HG03108 (cell line): ENCODE data around the gene CTDSPL.
"Not testable (repeated sequence)": the region's sequence is repeated elsewhere in the genome, so short reads cannot be mapped to it uniquely, and the experiment has no call there.

Source experiments
- ATAC-seq: cut with Tn5 transposase; IDR thresholded peaks from one replicate; pipeline ENCODE4 v1.9.1; 2021; ENCODE audit warnings: moderate library complexity; ENCODE audit not compliant: unreplicated experiment

The CTDSPL gene

DNA sequence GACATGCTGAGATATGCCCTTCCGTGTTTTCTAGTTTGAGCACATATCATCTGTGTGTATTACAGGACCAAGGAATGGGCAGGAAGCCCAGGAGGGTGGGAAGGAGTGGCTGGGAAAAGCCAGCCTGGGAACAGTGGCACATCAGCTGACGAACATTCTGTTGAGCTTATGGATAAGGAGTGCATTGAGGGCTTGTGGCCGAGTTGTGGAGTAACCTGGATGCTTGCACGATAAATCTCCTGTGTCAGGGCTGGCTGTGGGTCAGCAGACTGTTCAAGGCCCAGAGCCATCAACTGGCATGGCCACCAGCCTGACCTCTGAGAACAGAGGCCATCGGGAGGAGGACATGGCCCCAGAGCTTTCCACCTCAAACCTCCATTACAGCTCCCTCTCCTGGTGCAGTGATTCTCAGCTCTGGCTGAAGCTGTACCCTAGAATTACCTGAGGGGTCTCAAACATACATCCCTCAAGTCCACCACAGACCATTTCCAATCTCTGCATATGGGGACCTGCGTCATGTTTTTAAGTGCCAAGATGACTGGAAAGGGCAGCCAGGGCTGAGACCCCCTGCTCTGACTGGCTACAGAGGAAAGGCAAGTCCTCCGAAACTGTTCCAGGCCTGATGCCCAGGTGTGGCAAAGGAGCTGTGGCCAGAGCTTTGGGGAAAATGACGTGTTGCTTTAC, 124.1 kb downstream of the CTDSPL start:
- ATAC-seq: no peak

GRCh38 chr3:37986479-37987314, 125.0 kb downstream of the CTDSPL start:
- no peak for ATAC-seq

DNA sequence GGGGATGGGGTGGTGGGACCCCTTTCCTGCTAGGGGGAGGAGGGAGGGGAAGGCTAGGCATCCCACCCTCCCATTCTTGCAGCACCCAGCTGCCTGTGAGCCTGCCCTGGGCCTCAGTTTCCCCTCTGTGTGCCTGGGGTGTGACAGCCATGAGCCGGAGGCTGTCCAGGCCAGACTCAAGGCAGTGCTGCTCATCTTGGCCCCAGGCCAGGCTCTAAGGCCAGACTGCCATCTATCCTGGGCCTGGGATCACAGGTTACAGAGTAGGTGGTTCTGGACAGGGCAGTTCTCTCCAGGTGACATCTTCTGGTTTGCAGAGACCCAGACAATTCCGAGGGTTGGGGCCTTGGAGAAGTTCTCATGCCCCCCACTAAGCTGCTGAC, 125.6 kb downstream of the CTDSPL start:
- ATAC-seq: no peak

DNA sequence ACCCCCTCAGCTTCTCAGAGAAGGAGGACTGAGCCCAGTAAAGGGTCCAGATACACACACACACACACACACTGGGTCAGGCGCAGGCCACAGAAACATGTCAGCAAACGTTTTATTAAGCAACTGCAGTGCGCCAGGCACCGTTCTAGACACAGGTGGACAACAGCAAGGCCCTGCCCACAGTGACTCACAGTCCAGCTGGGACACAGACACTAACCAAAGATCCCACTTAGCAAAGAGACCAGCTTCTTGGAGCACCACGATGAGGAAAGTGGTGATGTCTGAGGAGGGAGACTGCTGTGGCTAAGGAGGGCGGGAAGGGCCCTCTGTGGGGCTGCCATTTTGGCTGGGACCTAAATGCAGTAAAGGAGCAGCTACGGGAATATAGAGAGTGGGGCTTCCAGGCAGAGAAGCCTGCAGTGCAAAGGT, 126.1 kb downstream of the CTDSPL start:
- ATAC-seq: no peak

GRCh38 chr3:37988376-37988775, 126.7 kb downstream of the CTDSPL start:
- not testable (repeated sequence) for ATAC-seq

DNA sequence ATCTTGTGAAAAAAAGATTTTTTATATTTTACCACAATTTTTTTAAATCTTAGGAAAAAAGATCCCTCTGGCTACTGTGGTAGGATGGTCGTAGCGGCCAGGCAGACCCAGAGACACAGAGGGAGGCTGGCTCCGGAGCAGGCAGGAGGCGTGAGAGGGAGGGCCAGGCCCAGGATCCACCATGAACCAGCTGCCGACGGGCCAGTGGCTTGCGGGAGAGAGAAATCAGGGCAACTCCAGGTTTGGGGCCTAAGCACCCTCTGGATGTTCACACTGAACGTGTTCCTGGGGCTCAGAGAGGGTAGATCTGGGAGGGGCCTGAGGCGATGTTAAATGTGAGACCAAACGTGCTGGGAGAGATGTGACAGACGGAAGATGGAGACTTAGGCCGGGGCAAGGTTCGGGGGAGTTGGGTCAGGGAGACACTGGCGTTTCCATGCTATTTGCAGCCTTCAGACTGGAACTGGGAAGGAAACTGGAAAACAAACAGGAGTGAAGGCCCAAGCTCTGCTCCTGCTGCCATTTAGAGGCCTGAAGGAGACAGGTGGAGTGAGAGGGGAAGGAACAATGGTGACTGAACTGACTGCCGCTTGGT, 127.3 kb downstream of the CTDSPL start:
- no peak for ATAC-seq

- no peak for ATAC-seq
Measured at GRCh38 chr3:37989821-37990480, 128.3 kb downstream of the CTDSPL start.

DNA sequence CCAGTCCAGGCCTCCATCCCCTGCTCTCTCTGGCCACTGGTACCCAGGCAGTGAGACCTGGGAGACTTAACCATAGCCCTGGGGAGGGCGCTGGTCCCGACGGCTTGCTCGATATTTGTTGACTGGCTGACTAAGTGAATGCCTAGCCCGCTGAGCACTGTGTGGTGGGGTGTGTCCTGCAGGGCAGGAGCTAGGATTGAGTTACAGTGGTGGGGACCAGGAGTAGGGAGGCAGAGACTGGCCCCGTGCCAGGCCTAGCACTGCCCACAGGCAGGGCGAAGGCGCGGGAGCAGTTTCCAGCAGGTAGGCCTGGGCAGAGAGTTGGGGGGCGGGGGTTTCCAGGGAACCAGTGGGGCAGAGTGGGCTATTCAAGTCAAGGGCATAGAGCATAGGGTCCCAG, 128.8 kb downstream of the CTDSPL start, which contains the start of gene VILL:
VILL (plus strand) TSS at position 260 of the 400 bp plus-strand sequence. CDS start 2,887 bp downstream, outside the sequence.
- no peak for ATAC-seq

- no peak for ATAC-seq
Measured at GRCh38 chr3:37991109-37991508, 129.4 kb downstream of the CTDSPL start.

GRCh38 chr3:37991823-37992222, 130.1 kb downstream of the CTDSPL start:
- no peak for ATAC-seq

DNA sequence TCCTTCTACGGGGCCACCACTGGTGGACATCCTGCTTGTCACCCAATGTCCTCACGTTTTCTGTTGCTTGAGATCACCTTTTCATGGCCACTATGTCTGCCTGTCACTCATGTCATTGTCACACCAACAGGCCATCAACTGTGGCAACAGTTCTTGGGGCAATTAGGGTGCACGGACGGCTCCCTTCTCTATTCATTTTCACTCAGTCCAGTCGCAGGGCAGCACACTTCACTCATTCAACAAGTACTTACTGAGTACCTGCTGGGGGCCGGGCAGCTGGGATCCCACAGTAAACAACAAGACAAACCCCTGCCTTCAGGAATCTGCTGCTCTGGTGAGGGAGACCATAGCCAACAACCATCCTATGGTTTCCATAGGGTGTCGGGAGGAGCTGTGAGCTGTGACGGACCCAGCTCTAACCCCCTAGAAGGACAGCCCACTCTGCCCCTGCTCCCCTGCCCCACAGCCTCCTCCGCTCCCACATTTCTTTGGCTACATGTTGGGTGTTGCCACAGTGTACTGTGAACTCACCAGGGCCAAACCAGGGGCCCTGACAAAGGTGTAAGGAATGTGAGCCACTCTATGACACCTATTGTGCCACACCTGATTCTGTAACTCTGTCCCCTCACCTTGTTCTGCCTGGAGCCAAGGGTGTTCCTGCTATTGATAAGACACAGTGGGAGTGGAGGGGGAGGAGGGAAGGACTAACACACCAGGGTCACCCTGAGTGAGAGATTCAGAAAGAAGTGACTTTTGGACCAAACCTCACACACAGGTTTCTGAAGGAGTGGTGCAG, 130.8 kb downstream of the CTDSPL start:
- ATAC-seq: no peak

DNA sequence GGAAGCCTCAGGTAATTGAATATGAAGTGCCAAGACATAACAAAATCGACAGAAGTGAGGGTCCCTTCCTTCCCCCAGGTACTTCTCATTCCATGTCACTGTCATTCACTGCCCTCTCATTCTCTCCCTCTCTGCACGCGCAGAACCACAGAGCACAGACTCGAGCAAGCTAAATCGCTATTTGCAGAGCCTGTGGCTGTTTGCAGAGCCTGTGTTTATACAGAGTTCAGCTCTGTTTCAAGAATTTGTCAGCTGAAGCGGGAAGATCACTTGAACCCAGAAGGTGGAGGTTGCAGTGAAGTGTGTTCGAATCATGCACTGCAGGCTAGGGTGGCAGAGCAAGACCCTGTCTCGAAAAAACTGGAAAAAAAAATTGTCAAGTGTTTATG, 131.4 kb downstream of the CTDSPL start:
- no peak for ATAC-seq

GRCh38 chr3:37993460-37993819, 131.8 kb downstream of the CTDSPL start:
- no peak for ATAC-seq

DNA sequence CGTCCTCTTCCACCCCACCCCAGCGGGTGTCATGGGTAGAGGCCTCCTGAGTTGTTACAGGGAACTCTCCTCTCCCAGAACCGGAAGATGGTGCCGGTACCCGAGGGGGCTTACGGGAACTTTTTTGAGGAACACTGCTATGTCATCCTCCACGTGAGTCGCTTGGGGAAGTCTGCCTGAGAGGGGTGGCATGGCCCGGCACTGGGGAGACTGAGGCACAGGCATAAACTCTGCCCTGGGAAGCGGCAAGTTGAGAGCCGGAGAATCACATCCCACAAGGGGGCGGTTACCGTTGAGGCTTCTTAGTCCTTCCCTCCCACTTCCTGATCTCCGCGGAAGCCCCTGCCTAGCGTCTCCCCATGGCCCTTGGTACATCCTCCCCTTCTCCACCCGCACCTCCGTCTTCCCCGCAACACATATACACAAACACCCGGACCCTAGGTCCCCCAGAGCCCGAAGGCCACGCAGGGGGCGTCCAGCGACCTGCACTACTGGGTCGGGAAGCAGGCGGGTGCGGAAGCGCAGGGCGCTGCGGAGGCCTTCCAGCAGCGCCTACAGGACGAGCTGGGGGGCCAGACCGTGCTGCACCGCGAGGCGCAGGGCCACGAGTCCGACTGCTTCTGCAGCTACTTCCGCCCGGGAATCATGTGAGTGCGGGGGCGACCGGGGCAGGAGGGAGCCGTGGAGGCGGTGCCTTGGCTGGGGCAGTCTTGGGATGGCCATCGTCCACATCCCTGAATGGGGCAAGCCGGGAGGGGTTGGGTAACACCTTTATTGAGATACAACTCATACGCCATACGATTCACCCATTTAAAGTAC, 132.3 kb downstream of the CTDSPL start:
- ATAC-seq: peak; percentile 51

GRCh38 chr3:37994639-37994972, 132.9 kb downstream of the CTDSPL start:
- no peak for ATAC-seq

GRCh38 chr3:37995652-37996641, 134.3 kb downstream of the CTDSPL start:
- no peak for ATAC-seq

DNA sequence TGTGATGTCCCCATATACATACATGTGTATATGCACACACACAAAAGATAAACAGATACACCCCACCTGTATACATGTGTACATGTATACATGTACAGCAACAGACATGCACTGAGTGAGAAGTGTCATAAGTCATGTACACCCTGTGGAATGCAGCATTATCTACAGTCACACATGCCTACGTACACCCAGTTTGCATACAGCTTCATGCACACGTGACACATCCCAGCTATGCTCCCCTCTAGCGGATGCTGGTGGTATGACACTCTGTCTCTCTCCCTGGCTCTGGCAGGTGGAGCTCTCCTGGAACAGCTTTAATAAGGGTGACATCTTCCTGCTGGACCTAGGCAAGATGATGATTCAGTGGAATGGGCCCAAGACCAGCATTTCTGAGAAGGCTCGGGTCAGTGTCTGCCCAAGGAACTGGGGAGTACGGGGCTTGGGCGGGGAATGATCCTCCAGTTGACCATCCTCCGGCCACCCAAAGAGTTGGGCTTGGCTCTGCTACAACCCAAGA, 135.2 kb downstream of the CTDSPL start:
- peak; percentile 42 for ATAC-seq

GRCh38 chr3:37997342-37997741, 135.7 kb downstream of the CTDSPL start:
- ATAC-seq: no peak
